GM04503 (cell line): ENCODE measurements around the gene PBRM1.
A peak's percentile ranks its signal among the peaks of the same experiment; 100 is the strongest.
"Not testable (repeated sequence)": the region's sequence is repeated elsewhere in the genome, so short reads cannot be mapped to it uniquely, and the experiment has no call there.

Experiments
- DNase-seq: peaks from one replicate; pipeline ENCODE4 v3.0.0-alpha.2; 2012; ENCODE audit warnings: low read depth

The PBRM1 gene

DNA sequence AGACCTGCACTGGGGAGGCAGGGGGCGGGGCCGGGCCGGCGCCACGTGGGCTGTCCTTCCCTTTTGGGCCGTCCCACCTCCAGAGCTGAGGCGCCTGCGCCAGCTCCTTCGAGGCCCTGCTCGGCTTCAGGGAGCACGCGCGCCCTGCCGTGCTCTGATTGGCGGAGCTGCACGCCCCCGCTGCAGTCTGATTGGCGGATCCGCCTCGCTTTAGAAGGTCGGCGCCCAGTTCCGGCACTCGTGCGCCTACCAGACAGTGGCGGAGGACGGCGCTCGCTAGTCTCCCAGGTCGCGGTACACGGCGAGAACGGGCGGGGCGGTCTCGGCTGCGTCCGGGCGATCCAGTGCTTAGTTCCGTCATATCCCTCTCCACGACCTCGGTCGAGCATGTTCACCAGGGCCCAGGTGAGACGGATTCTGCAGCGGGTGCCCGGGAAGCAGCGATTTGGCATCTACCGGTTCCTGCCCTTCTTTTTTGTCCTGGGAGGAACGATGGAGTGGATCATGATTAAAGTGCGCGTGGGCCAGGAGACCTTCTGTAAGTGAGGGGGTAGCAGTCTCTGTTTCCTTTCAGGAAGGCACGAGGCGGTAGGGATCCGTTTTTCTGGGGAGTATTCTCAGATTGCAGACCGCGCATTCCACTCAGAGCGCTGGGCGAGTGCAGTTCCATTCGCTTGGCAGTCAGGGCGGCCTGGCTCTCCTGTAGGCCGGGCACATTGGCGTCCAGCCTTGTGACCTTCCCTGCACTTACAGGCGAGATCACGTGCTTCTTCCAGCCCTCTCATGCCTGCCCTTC, 149.1 kb downstream of the PBRM1 start, which contains the start of gene UQCC5:
UQCC5 (plus strand) TSS at position 237 of the 796 bp plus-strand sequence; CDS start at position 388, 151 bp downstream.
- peak; percentile 90 for DNase-seq

DNA sequence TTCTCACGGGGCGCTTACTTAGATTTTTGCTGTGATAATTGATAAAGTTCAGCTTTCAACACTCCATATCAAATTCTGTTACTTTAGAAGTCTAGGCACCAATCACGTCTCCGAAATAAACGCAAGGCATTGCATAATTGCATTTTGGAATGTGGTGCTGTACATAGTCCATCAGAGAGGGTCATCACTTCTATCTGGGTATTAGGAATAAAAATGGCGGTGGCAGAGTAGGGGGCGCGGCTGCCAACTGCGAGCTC, 149.7 kb downstream of the PBRM1 start:
- no peak for DNase-seq

DNA sequence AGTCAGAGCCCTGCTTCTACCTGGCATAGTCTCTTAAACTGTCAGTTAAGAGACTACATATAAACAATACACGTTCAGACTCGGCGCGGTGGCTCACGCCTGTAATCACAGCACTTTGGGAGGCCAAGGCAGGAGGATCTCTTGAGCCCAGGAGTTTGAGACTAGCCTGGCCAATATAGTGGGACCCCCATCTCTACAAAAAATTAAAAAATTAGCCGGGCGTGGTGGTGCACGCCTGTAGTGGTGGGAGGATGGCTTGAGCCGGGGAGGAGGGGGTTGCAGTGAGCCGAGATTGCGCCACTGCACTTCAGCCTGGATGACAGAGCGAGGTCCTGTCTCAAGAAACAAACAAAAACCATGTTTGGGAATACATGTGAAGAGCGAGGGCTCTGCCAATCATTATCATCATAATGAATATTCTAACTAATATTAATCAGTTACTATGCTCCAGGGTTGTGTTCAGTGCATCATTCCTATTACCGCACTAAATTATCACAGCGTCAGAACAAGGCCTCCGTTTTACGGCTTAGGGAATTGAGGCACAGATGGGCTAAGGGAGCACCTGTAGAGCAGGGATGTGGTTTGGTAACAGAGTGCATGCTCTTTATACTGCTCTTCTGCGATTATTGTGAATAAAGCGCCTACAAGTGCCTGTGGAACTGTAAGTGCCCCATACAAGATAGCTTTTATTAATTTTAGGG, 150.2 kb downstream of the PBRM1 start:
- DNase-seq, result no peak

DNA sequence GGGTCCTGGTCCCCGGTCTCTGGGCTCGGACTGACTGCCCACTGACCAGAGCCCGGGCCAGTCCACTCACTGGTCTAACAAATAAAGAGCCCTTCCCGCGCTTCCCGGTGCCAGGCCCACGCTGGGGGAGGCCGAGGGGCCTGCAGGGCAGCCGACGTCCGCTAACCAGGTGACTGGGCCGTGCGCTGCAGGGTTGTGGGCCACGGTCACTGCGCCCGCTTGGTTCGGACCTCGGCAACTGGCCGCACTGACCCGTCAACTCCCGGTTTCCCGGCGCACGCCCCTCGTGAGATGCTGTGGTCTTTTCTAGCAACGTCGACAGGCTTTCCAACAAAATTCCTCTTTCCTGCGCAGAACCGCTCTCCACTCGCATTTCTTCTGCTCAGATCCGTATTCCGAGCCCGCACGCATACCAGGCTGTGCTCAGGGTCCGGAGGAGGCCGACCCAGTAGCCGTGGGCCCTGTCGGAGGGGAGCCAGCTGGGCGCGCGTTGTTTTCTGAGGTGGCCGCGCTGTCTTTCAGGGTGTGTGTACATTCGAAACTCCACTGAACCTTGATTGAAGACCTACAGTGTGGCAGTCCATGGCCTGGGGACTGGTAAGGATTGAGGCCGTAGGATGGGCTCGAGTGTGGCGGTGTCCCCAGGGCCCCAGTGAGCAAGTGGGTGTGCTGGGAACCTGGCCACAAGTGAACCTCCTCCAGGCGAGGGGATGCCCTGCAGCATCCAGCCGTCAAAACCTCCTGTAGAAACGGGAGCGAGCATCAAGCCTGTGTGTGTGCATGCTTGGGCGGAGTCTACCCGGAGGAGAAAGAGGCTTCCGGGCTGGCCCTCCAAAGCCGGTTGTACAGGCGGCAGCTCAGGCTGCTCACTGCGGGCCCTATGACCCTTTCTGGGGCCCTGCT, 151.2 kb downstream of the PBRM1 start:
- no peak for DNase-seq

DNA sequence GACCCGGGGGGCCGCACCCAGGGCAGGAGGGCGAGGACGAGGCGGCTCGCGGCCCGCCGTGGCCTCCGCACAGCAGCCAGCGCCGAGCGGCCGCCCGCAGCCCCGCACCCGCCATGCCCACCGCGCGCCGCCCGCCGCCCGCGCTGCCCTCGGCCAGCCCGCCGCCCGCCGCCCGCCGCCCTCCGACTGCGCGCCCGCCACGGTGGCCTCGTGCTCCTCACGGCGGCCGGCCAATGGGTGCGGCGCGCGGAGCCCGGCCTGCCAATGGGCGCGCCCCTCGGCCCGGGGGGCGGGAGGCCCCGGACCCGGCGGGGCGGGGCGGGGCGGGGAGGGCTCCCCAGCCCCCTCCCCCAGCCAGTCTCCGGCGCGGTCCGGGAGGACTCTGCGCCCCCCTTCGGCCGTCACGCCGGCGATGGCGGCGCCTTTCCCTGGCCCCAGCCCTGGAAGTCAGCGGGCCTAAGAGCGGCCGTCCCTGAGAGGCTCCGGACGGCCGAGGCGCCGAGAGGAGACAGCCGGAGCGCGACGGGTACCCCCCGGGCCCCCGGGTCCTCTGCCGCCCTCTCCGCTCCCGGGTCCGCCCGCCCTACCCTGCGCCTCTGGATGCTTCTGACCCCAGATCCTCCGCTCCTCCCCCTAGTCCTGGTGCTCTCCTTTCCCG, 152.0 kb downstream of the PBRM1 start, which contains the start of gene NT5DC2:
NT5DC2 (minus strand) TSS at position 235 of the 658 bp plus-strand sequence; CDS start at position 115, 120 bp downstream.
- DNase-seq, result no peak

DNA sequence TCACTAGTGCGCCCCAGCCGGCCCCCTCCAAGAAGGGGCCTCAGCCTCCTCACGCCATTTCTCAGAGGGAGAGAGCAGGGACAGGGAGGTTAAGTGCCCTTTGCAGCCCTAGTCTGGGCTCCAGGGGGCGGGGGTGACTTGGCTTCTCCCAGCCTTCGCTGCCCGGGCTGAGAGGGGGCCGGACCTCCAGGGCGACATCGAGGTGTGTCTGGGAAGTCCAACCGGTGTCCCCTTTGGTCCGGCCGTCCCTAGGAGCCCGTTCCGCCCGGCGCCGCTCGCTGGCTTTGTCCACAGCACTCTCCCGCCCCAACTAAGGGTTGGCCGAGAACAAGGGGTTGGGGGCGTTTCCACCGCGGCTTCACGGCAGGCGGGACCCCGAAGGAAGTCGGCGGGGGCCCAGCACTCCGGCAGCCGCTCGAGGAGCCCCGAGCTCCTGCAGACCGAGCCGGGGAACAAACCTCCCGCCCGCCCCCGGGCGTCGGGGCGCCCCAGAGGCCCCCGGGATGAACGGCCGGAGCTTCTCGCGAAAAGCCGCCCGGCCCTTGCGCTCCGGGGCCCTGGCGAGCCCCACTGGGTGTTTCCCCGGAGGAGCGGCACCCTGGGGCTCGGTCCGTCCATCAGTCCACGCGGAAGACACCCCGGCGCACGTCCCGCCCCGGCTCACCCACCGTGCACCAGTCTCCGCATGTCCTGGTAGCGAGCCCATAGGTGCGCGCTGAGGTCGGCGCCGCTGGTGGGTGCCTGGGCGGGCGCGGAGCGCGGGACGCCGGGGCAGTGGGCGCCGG, 152.7 kb downstream of the PBRM1 start:
- DNase-seq, result no peak

DNA sequence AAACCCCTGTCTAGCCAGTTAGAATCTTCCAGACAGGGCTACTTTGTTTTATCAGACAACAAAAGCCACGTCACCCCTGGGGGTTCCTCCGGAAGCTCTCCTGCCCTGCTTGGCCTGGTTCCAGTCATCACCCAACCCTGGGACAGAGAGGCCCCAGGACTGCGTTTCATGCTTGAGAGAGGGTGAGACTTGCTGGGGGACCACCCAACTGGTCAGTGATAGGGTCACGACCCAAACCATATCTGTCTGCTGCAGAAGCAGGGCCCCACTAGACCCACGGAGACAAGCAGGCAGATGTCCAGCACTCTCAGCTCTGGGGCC, 153.2 kb downstream of the PBRM1 start:
- no peak for DNase-seq

DNA sequence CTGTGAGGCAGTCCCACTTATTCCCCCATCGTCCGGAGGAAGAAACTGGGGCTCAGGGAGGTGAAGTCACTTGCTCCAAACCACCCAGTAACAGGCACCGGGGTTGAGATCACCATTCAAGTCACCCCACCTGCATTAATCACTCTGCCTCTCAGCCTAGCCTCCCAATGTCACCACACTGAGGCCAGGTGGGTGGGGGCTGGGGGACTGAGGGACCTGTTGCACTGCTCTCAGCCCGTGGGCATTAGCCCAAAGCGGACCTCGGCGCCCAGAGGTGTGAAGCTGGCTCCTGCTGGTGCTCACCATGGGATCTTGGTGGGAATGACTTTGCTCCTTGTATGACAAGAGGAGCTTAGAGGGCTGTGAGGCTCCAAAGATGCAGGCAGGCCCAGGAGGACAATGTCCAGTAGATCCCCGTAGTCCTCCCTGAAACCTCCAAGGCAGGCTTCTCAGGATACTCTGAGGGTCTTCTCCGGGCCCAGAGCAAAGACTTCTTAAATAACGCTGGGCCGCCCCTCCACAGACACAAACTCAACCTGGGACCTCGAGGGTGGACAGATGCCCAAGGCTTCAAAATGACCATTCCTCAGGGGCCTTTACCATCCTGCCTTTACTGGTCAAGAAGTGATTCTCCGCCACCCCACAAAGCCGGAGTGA, 153.7 kb downstream of the PBRM1 start:
- no peak for DNase-seq

DNA sequence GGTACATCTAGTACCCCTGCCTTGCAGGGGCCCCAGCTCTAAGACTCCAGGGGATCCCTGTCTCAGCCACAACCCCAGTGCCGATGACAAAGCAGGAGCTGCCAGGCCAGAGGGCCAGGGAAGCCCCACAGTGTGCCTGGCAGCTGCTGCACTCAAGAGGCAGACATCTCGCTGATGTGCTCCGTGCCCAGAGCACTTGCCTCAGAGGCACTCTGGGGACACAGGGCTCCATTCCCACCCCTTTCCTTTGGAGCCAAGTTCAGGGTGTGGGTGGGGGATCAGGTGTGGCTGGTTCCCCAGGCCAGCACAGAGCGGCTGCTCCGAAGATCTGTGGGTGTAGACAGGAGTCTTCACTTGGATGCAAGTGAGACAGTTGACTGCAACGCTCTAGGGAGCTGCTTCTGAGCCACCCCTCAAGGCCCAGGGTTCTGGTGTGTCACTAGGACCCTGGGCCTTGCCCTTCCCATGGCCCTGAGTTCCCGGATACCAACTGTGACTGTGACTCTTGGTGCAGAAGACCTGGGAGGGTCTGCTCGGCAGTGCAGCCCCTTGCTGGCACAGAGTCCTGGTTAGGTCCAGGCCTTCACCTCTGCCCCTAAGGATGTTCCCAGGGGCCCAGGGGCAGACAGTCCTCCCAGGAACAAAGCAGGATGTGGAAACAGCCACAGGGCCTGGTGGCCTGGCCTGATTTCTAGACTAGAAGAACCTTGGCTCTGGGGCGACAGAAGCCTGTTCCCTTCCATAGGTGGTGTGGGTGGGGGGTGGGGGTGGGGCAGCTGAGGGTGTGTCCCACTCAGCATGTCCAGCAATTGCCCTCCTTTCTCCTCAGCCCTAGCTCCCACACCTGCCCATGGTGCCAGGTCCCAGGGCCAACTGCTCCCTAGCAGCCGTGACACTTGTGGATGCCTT, 154.5 kb downstream of the PBRM1 start:
- DNase-seq, result no peak

DNA sequence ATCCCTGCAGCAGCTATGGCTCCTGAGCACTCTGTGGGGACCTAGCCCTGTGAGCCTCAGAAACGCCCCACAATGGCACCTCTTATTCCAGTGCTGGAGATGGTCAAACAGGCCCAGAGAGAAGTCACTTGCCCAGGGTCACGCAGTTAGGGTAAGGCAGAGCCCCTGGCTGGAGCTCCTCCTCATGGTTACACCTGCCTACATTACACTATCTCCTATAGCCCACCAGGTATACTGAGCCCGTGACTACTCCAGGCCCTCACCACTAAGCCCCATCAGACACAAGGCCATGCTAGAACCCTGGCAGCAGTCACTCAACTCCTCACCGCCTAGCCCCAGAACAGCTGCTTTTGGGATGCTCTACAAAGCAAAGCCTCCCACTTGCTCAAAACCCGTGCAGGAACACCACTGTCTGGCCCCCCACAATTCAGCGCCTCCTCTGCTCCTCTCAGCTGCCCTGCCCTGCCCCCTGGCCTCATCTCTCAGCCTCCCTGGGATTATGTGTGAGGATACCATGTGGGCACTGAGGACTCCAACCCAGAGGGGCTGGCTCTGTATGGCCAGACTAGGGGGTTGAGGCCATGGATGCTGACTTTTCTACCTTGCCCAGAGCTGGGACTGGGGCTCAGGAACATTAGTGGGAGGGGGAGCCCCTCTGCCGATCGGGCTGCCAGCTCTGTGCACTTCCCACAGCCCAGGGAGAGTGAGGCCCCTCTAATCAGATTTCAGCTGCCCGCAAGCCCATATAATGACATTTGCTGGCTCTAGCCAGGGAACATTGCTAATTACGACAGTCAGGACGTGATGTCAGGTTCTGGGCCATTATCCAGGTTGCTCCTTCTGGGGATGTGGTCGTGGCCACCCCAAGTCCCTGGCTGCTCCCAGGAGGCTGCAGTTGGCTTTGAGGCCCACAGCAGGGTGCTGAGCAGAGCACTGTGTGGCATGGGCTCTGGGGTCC, 156.1 kb downstream of the PBRM1 start:
- DNase-seq, result no peak

DNA sequence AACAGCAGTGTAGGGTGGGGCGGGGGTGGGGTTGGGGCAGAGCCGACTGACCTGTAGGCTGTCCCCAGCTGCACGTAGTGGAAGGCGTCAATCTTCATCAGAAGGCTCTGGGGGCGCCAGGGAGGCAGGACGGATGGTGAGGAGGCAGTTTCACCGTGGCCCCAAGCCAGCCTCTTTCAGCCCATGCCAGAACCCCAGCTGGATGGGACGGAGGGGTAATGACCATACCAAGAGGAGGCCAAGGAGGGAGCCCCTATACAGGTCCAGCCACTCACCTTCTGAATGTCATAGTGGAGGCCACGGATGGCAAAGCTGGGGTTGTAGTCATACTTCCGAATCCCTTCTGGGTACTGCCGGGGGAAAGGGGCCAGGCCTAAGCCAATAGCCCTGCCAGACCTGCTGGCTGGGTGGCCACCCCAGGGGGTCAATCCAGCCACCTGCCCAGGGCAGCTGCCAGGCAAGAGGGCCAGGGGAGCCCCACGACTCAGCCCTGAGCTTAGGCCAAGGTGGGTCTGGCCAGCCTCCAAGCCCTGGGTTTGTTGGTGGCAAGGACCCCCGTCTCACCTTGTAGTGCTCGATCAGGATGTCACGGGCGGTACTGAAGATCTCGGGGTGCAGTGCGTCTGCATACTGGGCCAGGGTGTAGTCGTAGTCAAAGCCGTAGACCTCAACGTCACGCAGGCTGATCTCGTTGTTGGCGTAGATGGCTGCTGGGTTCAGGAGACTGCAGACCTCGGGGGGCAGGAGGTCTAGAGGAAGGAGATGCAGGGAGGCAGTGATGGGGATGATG, 156.9 kb downstream of the PBRM1 start:
- DNase-seq, result no peak

DNA sequence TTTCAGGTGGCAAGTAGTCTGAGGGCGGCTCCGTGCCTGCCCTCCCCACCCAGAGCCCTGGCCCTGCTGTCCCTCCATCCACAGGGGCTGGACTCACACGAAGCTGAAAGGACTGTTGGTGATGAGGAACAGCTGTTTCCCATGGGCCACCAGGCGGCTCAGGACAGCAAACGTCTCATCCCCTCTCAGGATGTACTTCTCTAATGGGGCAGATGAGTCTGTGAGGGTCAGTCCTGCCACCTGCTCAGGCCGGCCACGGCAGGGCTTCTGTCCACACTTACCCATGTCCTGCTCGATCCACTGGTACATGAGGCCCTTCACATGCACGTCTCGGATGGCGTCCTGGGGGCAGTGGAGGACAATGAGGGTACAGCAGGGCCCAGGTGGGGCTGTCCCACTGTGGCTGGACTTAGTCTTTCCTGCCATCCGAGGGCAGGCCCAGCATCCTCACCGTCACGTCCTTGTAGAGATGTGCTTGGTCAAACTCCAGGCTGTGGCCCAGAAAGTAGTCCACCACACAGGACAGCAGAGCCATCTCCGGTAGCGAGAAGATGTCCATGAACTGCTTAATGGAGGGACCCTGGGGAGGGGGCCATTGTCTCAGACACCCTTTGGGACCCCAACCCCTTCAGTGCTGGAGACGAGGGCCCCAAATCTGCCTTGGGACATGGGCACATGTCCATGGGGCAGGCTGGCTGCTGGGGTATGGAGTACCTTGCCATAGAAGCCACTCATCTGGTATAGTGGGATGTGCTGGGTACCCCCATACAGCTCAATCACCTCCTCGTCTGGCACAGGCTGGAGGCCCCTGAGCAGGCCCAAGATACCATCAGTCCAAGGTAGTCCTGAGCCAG, 157.8 kb downstream of the PBRM1 start:
- no peak for DNase-seq

DNA sequence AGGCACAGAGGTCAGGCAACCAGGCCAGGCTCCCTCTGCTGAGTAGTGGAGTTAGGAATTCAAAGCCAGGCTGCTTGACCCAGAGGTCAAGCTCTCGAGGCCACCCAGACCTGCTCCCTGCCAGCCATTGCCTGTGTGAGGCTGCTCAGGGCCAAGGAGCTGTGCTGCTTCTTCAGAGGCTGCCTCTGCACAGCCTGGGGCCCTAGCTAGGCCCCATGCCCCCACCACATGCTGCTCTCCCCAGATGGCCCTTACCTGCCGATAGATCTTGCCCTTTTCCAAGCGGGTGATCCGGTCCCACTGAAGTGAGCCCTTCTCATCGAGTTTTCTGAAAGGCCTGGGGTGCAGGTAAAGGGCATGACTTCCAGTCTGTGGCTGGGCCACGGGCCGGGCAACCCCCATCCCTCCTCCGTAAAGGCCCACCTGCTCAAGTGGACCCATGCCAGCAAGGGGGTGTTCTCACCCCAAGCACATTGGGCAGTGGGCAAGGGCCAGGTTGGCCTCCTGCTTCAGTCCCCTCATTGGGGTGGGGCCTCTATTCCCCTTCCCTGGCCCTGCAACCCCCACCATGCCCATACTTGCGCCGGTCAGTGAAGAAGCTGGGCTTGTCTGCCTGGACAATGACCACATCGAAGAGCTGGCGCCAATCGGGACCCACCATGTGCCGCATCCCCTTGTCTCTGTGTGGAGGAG, 158.5 kb downstream of the PBRM1 start:
- DNase-seq, result no peak

DNA sequence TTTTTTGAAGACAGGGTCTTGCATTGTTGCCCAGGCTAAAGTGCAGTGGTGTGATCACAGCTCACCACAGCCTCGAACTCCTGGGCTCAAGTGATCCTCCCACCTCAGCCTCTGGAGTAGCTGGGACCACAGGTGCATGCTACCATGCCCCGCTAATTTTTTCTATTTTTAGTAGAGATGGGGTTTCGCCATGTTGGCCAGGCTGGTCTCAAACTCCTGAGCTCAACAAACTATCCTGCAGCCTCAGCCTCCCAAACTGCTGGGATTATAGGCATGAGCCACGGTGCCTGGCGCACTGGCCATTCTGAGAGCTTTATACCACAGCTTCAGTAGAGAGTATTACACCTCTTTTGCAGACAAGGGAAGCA, 159.1 kb downstream of the PBRM1 start:
- not testable (repeated sequence) for DNase-seq

DNA sequence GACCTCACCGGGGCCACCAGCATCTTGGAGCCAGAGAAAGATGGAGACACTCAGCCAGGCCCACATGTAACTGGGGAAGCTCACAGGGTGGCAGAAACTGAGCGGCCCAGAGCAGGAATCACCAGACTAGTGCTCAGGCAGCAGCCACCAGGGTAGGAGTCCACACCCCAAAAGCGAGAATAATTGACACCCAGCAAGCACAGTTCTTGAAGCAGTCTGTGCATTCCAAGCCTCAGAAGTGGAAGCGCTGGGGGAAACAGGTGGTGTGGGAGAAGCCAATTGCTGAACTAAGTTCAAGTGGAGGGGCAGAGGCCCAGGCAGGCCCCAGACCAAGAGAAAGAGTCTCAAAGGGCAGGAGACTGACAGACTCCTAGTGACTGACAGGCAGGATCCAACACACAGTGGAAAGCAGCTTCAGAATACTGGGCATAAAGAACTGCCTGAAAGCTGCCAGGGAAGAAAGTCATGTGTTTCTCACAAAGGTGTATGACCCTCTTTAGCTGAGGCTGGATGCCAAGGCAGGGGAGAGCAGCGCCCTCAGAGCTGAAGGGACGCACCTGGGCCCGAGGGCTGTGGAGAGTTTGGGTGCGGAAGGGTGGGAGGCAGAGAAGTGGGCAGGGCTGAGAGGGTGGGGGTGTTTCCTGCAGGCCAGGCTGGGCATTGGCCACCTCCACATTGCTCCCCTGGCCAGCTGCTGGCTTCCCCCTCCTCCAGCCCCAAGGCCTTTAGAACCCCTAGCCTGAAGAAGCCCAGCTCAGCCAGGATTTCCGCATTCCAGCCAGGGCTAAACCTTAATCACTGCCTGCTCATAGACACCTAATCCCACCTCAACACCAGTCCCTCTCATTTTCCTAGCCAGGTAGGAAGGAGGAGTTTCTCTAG, 159.8 kb downstream of the PBRM1 start:
- no peak for DNase-seq
